Upper lobe of left lung (tissue), 6 donors: ENCODE results near the gene UBL7. TPM values are rescaled to one million over a fixed set of nuclear protein-coding genes. Genes with fewer than 3 reads are reported as not detected.

Experiments
- ATAC-seq, 2 donors: fragments of 200-7000 bp; cut with Tn5 transposase; one replicate each; pipeline ENCODE4 v1.9.1; 2022; ENCODE audit warnings: mild to moderate bottlenecking in 2 of 2, moderate library complexity in 2 of 2; ENCODE audit not compliant: low FRiP score in 2 of 2
- DNase-seq, 2 donors: peaks; one replicate each; pipeline ENCODE4 v3.0.0-alpha.2; 2019 to 2020
- H3K27ac ChIP-seq, 4 donors: fragments of 200-600 bp; sonication (generic); one replicate each; pipeline ENCODE4 v1.5.1; 2016 to 2019
- H3K27me3 ChIP-seq, 4 donors: fragments of 200-600 bp; sonication (generic); one replicate each; pipeline ENCODE4 v1.5.1; 2017 to 2019
- H3K36me3 ChIP-seq, 4 donors: fragments of 200-600 bp; sonication (generic); one replicate each; pipeline ENCODE4 v1.5.1; 2016 to 2019
- H3K4me1 ChIP-seq, 4 donors: fragments of 200-600 bp; sonication (generic); one replicate each; pipeline ENCODE4 v1.5.1; 2018 to 2019
- H3K4me3 ChIP-seq, 4 donors: fragments of 200-600 bp; sonication (generic); one replicate each; pipeline ENCODE4 v1.5.1; 2017 to 2019; ENCODE audit warnings: mild to moderate bottlenecking in 2 of 4, moderate library complexity in 1 of 4
- H3K9me3 ChIP-seq, 4 donors: fragments of 200-600 bp; sonication (generic); one replicate each; pipeline ENCODE4 v1.5.1; 2018 to 2019
- EP300 ChIP-seq, 4 donors: sonication (generic); formaldehyde crosslinking; IDR thresholded peaks; one replicate each; pipeline ENCODE4 v1.5.1; 2017; ENCODE audit warnings: antibody characterized with exemption in 4 of 4, control low read depth in 2 of 4
- POLR2A ChIP-seq, 4 donors: fragments of 450-650 bp; IDR thresholded peaks; one replicate each; pipeline ENCODE4 v1.5.1; 2016 to 2017; ENCODE audit warnings: antibody characterized with exemption in 4 of 4, mild to moderate bottlenecking in 2 of 4
- POLR2AphosphoS5 ChIP-seq, 2 donors: sonication (generic); formaldehyde crosslinking; IDR thresholded peaks; one replicate each; pipeline ENCODE4 v1.5.1; 2017; ENCODE audit warnings: antibody characterized with exemption in 2 of 2
- WGBS, 2 donors: methylation state at CpG; one replicate each; pipeline ENCODE4 v1.1.5; 2017 to 2018; 5-methylcytosine and 5-hydroxymethylcytosine counted together
- total RNA-seq, 6 donors: library from RNA; depleted of rRNA in 4 of 6; stranded (reverse); fragments of >200 nt in 4 of 6; gene quantifications; one replicate each; pipeline versions ENCODE4 v1.1.0 to v1.2.1, GENCODE V29; 2016 to 2021
- TF ChIP-seq, protein P1 (sequence below), 6 experiments: fragments of 450-650 bp in 4 of 6; fragments of 200-600 bp in 2 of 6; sonication (generic) in 2 of 6; IDR thresholded peaks; one replicate each; pipeline ENCODE4 v1.5.1; 2016 to 2019; ENCODE audit warnings: antibody characterized with exemption in 6 of 6
- donor health status: DM: no; HTN: no; CAD: no; lungs with moderate emphysema.
- donor health status: DM: no; HTN: yes; CAD: no; lungs with severe emphysema.

UBL7 gene
- total RNA-seq, 6 donors from 2014 or later, result 22.0 to 53.1 (median 48.6) TPM

DNA sequence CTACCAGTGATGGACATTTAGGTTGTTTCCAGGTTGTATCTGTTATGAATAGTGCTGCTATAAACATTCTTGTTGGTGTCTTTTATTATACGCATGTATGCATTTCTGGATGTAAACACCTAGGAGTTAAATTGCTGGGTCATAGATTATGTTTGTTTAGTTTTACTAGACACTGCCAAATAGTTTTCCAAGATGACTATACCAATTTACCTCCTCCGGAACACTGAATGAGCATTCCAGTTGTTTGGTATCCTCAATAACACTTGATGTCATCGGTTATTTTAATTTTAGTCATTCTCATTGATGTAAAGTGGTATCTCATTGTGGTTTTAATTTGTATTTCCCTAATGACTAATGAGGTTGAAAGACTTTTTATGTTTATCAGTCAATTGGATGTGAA lies 43.5 kb upstream of the UBL7 start:
- no peak overlapping the region for H3K27ac ChIP-seq
- no peak overlapping the region for H3K4me3 ChIP-seq
- H3K36me3 ChIP-seq, result no peaks in the 10 kb centered on the region
- no peaks in the 10 kb centered on the region for H3K27me3 ChIP-seq
- no peak for TF ChIP-seq POLR2A (IDR thresholded peaks at IDR 0.05)
- TF ChIP-seq EP300 (IDR thresholded peaks at IDR 0.05), result no peak
- TF ChIP-seq, protein P1, sequence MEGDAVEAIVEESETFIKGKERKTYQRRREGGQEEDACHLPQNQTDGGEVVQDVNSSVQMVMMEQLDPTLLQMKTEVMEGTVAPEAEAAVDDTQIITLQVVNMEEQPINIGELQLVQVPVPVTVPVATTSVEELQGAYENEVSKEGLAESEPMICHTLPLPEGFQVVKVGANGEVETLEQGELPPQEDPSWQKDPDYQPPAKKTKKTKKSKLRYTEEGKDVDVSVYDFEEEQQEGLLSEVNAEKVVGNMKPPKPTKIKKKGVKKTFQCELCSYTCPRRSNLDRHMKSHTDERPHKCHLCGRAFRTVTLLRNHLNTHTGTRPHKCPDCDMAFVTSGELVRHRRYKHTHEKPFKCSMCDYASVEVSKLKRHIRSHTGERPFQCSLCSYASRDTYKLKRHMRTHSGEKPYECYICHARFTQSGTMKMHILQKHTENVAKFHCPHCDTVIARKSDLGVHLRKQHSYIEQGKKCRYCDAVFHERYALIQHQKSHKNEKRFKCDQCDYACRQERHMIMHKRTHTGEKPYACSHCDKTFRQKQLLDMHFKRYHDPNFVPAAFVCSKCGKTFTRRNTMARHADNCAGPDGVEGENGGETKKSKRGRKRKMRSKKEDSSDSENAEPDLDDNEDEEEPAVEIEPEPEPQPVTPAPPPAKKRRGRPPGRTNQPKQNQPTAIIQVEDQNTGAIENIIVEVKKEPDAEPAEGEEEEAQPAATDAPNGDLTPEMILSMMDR (IDR thresholded peaks at IDR 0.05), result no peak
- no peak for TF ChIP-seq POLR2AphosphoS5 (IDR thresholded peaks at IDR 0.05)
- H3K4me1 ChIP-seq, result no peaks in the 10 kb centered on the region
- no peaks in the 10 kb centered on the region for H3K9me3 ChIP-seq
- WGBS, 2 donors, result 75 to 92% methylated on average over 3 of the region's 3 CpGs
- ATAC-seq (no peak), DNase-seq (no peak)

- no peak for ATAC-seq
- Histone ChIP-seq H3K27me3 (no peaks in the 10 kb centered on the region), H3K27ac (no peak overlapping the region), H3K4me1 (no peaks in the 10 kb centered on the region), H3K36me3 (no peaks in the 10 kb centered on the region), H3K9me3 (no peaks in the 10 kb centered on the region), H3K4me3 (no peak overlapping the region)
- no peak for DNase-seq
- WGBS, 2 donors, result 94 to 97% methylated on average over 3 of the region's 3 CpGs
- TF ChIP-seq POLR2AphosphoS5 (IDR thresholded peaks at IDR 0.05), result no peak
- no peak for TF ChIP-seq POLR2A (IDR thresholded peaks at IDR 0.05)
- TF ChIP-seq EP300 (IDR thresholded peaks at IDR 0.05), result no peak
- TF ChIP-seq, protein P1 (IDR thresholded peaks at IDR 0.05), result no peak
Observed at GRCh38 chr15:74502301-74502700, 41.3 kb upstream of the UBL7 start.

DNA sequence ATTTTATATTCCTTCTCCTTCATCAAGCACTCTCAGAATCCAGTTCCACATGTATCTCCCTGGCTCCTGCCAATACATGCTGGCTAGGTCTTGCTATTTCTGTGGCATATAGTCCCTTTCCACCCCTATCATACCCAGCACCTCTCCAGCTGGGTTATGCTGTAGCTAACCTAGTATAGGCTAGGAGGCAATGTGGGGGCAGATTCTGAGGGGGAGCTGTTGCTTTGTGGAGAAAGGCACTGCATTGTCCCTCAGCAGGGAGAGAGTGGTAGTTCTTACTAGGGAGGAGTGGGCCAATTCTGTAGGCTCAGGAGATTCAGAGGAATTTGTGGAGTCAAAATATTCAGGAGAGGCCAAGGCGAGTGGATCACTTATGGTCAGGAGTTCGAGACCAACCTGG lies 39.4 kb upstream of the UBL7 start:
- H3K27ac ChIP-seq, result no peak overlapping the region
- no peaks in the 10 kb centered on the region for H3K27me3 ChIP-seq
- no peaks in the 10 kb centered on the region for H3K9me3 ChIP-seq
- no peak overlapping the region for H3K4me3 ChIP-seq
- no peaks in the 10 kb centered on the region for H3K4me1 ChIP-seq
- WGBS, 2 donors, result 90 to 98% methylated on average over 2 of the region's 2 CpGs
- H3K36me3 ChIP-seq, result no peaks in the 10 kb centered on the region
- no peak for TF ChIP-seq EP300 (IDR thresholded peaks at IDR 0.05)
- TF ChIP-seq POLR2A (IDR thresholded peaks at IDR 0.05), result no peak
- TF ChIP-seq POLR2AphosphoS5 (IDR thresholded peaks at IDR 0.05), result no peak
- TF ChIP-seq, protein P1 (IDR thresholded peaks at IDR 0.05), result no peak
- DNase-seq (no peak), ATAC-seq (no peak)

- WGBS, 2 donors, result 86 to 92% methylated on average over 2 of the region's 2 CpGs
- Histone ChIP-seq H3K9me3 (no peaks in the 10 kb centered on the region), H3K36me3 (no peaks in the 10 kb centered on the region), H3K27me3 (no peaks in the 10 kb centered on the region), H3K4me3 (no peak overlapping the region), H3K27ac (no peak overlapping the region), H3K4me1 (no peaks in the 10 kb centered on the region)
- TF ChIP-seq EP300 (IDR thresholded peaks at IDR 0.05), result no peak
- DNase-seq (no peak), ATAC-seq (no peak)
Observed at GRCh38 chr15:74499366-74499765, 38.4 kb upstream of the UBL7 start.

DNA sequence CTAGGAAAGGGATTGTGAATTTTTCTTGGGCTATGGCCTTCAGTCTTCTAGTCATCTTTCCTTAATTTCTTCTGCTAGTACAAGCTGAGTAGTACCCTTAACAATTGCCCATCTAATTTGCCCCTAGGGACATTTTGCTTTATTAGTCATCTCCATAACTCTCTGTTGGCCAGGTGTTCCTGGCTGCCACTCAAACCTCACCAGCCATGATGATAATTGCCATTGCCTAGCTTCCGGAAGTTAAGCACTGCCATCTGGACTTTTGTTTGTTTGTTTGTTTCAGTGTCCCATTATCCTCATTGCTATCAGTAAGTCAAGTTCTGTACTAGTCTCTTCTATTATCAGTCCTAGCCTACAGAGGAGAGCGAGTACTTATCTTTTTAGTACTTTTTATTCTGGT lies 36.6 kb upstream of the UBL7 start:
- ATAC-seq (no peak), DNase-seq (no peak)
- TF ChIP-seq POLR2A (IDR thresholded peaks at IDR 0.05) (no peak), EP300 (IDR thresholded peaks at IDR 0.05) (no peak), POLR2AphosphoS5 (IDR thresholded peaks at IDR 0.05) (no peak)
- TF ChIP-seq, protein P1 (IDR thresholded peaks at IDR 0.05), result no peak
- WGBS, 2 donors, result 83 to 87% methylated on average over 2 of the region's 2 CpGs
- Histone ChIP-seq H3K4me3 (no peak overlapping the region), H3K9me3 (no peaks in the 10 kb centered on the region), H3K27ac (no peak overlapping the region), H3K36me3 (no peaks in the 10 kb centered on the region), H3K27me3 (no peaks in the 10 kb centered on the region), H3K4me1 (no peaks in the 10 kb centered on the region)
